HG03139 (cell line): ENCODE results near the gene OTUD3.

ENCODE experiments used
- ATAC-seq: cut with Tn5 transposase; IDR thresholded peaks from one replicate; pipeline ENCODE4 v1.9.1; 2021; ENCODE audit not compliant: unreplicated experiment

Gene OTUD3

GRCh38 chr1:19946331-19946751, 64.1 kb downstream of the OTUD3 start:
- no peak for ATAC-seq

GRCh38 chr1:19946971-19947370, 64.8 kb downstream of the OTUD3 start:
- no peak for ATAC-seq

GRCh38 chr1:19949016-19949415, 66.8 kb downstream of the OTUD3 start:
- ATAC-seq = no peak

GRCh38 chr1:19954059-19954458, 71.9 kb downstream of the OTUD3 start:
- ATAC-seq = no peak

GRCh38 chr1:19955534-19956170, 73.5 kb downstream of the OTUD3 start:
- no peak for ATAC-seq

GRCh38 chr1:19957779-19958178, 75.6 kb downstream of the OTUD3 start:
- no peak for ATAC-seq

- ATAC-seq = no peak
Observed at GRCh38 chr1:19960591-19960990, 78.4 kb downstream of the OTUD3 start.
